Ishikawa (cell line): ENCODE measurements around the gene GRIN2B.

Experiments used
- CEBPB ChIP-seq: IDR thresholded peaks from 2 replicates; pipeline ENCODE4 v1.6.1; 2012
- EGR1 ChIP-seq: IDR thresholded peaks from 2 replicates; pipeline ENCODE4 v1.6.1; 2012
- EP300 ChIP-seq: IDR thresholded peaks from 2 replicates; pipeline ENCODE4 v1.6.1; 2012; ENCODE audit warnings: borderline replicate concordance
- RAD21 ChIP-seq: IDR thresholded peaks from 2 replicates; pipeline ENCODE4 v1.6.1; 2012; ENCODE audit warnings: low read depth
- TAF1 ChIP-seq: IDR thresholded peaks from 2 replicates; pipeline ENCODE4 v1.6.1; 2012; ENCODE audit warnings: low read depth, mild to moderate bottlenecking
- TCF12 ChIP-seq: IDR thresholded peaks from 2 replicates; pipeline ENCODE4 v1.6.1; 2012; ENCODE audit warnings: low read depth
- TEAD4 ChIP-seq: IDR thresholded peaks from 2 replicates; pipeline ENCODE4 v1.6.1; 2012
- YY1 ChIP-seq: IDR thresholded peaks from 2 replicates; pipeline ENCODE4 v1.6.1; 2012; ENCODE audit warnings: low read depth
- TF ChIP-seq, protein P1 (sequence below): IDR thresholded peaks from 2 replicates; pipeline ENCODE4 v1.6.1; 2012

- TF ChIP-seq RAD21, result no peak; the same call in 1 of the 2 replicates
- TF ChIP-seq YY1, result no peak
- TF ChIP-seq TAF1, result no peak
- peak; percentile 79; the same call in 1 of the 2 replicates for TF ChIP-seq EP300
- TF ChIP-seq TCF12, result peak; percentile 55; the same call in 1 of the 2 replicates
- TF ChIP-seq, protein P1, sequence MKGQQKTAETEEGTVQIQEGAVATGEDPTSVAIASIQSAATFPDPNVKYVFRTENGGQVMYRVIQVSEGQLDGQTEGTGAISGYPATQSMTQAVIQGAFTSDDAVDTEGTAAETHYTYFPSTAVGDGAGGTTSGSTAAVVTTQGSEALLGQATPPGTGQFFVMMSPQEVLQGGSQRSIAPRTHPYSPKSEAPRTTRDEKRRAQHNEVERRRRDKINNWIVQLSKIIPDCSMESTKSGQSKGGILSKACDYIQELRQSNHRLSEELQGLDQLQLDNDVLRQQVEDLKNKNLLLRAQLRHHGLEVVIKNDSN, result no peak
- TF ChIP-seq CEBPB, result 0 out of 2 replicates have a peak, but pooled peaks have one; percentile 5
- TF ChIP-seq EGR1, result no peak
- TF ChIP-seq TEAD4, result peak; percentile 93
Observed at GRCh38 chr12:13950502-13950901, 30.9 kb downstream of the GRIN2B start.
